ENCODE measurements around the gene OR2A5. TPM values are rescaled to one million over a fixed set of nuclear protein-coding genes. Genes with fewer than 3 reads are reported as not detected.
"Not testable (repeated sequence)": the region's sequence is repeated elsewhere in the genome, so short reads cannot be mapped to it uniquely, and the experiment has no call there.

The OR2A5 gene
- total RNA-seq, 6 experiments from 2014 or later: not detected

GRCh38 chr7:144006029-144006691 is 42.6 kb upstream of the OR2A5 start:
- DNase-seq (no peak), ATAC-seq (peak in 1 of 4 donors; percentile 37)
- Histone ChIP-seq H3K36me3 (no peaks in the 10 kb centered on the region), H3K27ac (no peak overlapping the region), H3K9me3 (no peaks in the 10 kb centered on the region), H3K4me3 (no peak overlapping the region), H3K4me1 (no peaks in the 10 kb centered on the region), H3K27me3 (no peaks in the 10 kb centered on the region)
- intact Hi-C loops (cut with DNase I): no loop called here
- TF ChIP-seq, protein P1, sequence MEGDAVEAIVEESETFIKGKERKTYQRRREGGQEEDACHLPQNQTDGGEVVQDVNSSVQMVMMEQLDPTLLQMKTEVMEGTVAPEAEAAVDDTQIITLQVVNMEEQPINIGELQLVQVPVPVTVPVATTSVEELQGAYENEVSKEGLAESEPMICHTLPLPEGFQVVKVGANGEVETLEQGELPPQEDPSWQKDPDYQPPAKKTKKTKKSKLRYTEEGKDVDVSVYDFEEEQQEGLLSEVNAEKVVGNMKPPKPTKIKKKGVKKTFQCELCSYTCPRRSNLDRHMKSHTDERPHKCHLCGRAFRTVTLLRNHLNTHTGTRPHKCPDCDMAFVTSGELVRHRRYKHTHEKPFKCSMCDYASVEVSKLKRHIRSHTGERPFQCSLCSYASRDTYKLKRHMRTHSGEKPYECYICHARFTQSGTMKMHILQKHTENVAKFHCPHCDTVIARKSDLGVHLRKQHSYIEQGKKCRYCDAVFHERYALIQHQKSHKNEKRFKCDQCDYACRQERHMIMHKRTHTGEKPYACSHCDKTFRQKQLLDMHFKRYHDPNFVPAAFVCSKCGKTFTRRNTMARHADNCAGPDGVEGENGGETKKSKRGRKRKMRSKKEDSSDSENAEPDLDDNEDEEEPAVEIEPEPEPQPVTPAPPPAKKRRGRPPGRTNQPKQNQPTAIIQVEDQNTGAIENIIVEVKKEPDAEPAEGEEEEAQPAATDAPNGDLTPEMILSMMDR (IDR thresholded peaks at IDR 0.05): no peak
- no peak for TF ChIP-seq POLR2A (IDR thresholded peaks at IDR 0.05)
- WGBS (ENCODE audit: insufficient coverage, low coverage, low lambda C conversion rate, missing lambda C conversion rate): 22% methylated on average over 1 of the region's 1 CpG

DNA sequence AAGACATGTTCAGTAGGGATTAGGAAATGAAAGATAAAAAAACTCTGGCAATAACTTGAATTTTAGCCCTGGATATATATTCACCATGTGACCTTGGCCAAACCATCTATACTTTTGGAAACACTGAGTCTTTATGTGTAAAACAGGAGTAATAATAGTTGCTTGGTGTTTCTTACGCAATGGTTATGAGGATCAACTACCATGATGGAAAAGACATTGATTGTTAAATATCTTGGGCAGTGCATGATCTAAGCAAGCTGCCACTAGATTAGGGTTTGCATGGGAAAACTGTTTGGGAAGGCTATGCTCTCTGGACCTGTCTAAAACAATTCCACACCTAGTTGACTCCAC is 42.1 kb upstream of the OR2A5 start:
- no peak for TF ChIP-seq POLR2A (IDR thresholded peaks at IDR 0.05)
- TF ChIP-seq, protein P1 (IDR thresholded peaks at IDR 0.05): no peak
- WGBS (ENCODE audit: insufficient coverage, low coverage, low lambda C conversion rate, missing lambda C conversion rate): 57% methylated on average over 1 of the region's 1 CpG

GRCh38 chr7:144009361-144009760 is 39.4 kb upstream of the OR2A5 start:
- no peak for TF ChIP-seq POLR2A (IDR thresholded peaks at IDR 0.05)
- TF ChIP-seq, protein P1 (IDR thresholded peaks at IDR 0.05): no peak
- intact Hi-C loops (cut with DNase I): no loop called here
- WGBS (ENCODE audit: insufficient coverage, low coverage, low lambda C conversion rate, missing lambda C conversion rate): no CpG with 5 or more reads among the region's 2 CpGs
- H3K4me1 ChIP-seq: no peaks in the 10 kb centered on the region
- no peaks in the 10 kb centered on the region for H3K27me3 ChIP-seq
- no peak for DNase-seq
- no peak for ATAC-seq
- H3K27ac ChIP-seq: no peak overlapping the region
- no peaks in the 10 kb centered on the region for H3K9me3 ChIP-seq
- H3K4me3 ChIP-seq: no peak overlapping the region
- no peaks in the 10 kb centered on the region for H3K36me3 ChIP-seq

More for the DNA sequence above, 42.1 kb upstream of the OR2A5 start:
- H3K27ac ChIP-seq: no peak overlapping the region
- ATAC-seq (no peak), DNase-seq (no peak)
- no peaks in the 10 kb centered on the region for H3K36me3 ChIP-seq
- H3K4me3 ChIP-seq: no peak overlapping the region
- H3K4me1 ChIP-seq: no peaks in the 10 kb centered on the region
- H3K9me3 ChIP-seq: no peaks in the 10 kb centered on the region
- intact Hi-C loops (cut with DNase I): no loop called here
- no peaks in the 10 kb centered on the region for H3K27me3 ChIP-seq

GRCh38 chr7:144010061-144010460 is 38.7 kb upstream of the OR2A5 start:
- H3K27ac ChIP-seq; H3K4me3 ChIP-seq; H3K4me1 ChIP-seq; ATAC-seq; H3K36me3 ChIP-seq; H3K27me3 ChIP-seq; DNase-seq; intact Hi-C loops (cut with DNase I); H3K9me3 ChIP-seq: not testable (repeated sequence)

- intact Hi-C loops (cut with DNase I); H3K4me3 ChIP-seq; H3K27ac ChIP-seq; DNase-seq; H3K9me3 ChIP-seq; H3K4me1 ChIP-seq; H3K27me3 ChIP-seq; ATAC-seq; H3K36me3 ChIP-seq: not testable (repeated sequence)
- WGBS (ENCODE audit: insufficient coverage, low coverage, low lambda C conversion rate, missing lambda C conversion rate): 57% methylated on average over 1 of the region's 1 CpG
These were observed 37.9 kb upstream of the OR2A5 start for GRCh38 chr7:144010821-144011220.
